ENCODE measurements around the gene ZC3H18.

Gene ZC3H18

DNA sequence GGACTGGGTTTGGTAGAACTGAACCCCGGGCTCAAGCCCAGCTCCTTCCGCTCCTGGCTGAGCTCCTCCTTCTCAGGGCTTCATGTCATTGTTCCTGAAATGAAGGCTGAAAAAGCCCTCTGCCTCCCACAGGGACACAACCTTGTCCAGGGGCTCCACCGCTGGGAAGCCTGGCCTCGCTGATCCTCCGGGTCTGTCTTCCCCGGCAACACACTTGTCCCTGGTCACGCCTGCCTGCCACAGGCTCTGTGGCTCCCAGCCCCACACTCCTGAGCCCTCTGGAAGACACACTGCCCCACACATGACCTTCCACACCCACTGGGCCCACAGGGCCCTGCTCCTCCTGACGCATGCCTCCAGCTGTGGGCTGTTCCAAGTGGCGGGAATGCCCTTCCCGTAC is 18.0 kb upstream of the ZC3H18 start:
- no peak for DNase-seq

GRCh38 chr16:88552815-88553214 is 17.4 kb upstream of the ZC3H18 start:
- no peak for DNase-seq

- DNase-seq: no peak
Measured at GRCh38 chr16:88553739-88554138, 16.5 kb upstream of the ZC3H18 start.

DNA sequence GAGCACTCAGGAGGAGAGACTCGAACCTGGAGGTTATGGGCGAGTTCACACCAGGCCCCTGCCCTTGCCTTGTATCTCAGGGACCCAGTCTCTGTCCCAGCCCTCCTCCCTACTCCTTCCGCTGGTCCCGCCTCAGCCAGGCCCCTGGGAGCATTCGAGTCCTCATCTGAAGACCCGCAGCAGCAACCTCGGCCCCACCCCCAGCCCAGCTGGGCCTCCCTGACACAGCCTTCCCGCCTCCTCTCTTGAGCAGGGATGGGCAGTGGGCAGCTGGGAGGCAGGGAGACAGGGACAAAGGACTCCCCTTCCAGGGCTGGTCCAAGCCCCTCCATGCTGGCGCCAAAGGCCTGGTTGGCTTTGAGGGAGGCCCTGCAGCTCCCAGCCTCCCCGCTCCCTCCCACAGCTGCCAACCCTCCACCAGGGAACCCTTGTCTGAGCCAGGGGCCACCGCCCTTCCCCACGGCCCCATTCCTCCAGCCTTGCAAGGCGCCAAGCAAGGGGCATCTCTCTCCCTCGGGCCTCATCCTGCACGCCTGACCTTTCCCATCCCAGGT is 15.4 kb upstream of the ZC3H18 start:
- no peak for DNase-seq

DNA sequence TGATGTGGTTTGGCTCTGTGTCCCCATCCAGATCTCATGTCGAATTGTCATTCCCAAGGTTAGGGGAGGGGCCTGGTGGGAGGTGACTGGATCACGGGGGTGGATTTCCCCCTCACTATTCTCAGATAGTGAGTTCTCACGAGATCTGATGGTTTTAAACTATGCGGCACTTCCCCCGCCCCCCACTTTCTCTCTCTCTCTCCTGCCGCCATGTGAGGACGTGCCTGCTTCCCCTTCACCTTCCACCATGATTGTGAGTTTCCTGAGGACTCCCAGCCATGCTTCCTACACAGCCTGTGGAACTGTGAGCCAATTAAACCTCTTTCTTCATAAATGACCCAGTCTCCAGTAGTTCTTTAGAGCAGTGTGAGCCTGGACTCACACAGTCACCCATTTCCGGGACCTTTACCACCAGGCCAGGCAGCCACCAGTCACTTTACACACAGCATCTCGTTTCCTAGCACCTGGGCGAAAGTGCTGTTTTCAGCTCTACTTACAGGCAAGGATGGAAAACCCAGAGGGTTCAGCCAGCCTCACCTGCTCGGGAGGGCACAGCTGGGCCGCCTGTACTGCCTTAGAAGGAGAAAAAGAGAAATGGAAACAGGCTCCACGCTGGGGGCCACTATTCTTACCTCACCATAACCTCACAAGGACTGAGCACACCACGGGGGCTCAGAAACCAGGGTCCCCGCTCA is 13.8 kb upstream of the ZC3H18 start:
- DNase-seq: no peak

DNA sequence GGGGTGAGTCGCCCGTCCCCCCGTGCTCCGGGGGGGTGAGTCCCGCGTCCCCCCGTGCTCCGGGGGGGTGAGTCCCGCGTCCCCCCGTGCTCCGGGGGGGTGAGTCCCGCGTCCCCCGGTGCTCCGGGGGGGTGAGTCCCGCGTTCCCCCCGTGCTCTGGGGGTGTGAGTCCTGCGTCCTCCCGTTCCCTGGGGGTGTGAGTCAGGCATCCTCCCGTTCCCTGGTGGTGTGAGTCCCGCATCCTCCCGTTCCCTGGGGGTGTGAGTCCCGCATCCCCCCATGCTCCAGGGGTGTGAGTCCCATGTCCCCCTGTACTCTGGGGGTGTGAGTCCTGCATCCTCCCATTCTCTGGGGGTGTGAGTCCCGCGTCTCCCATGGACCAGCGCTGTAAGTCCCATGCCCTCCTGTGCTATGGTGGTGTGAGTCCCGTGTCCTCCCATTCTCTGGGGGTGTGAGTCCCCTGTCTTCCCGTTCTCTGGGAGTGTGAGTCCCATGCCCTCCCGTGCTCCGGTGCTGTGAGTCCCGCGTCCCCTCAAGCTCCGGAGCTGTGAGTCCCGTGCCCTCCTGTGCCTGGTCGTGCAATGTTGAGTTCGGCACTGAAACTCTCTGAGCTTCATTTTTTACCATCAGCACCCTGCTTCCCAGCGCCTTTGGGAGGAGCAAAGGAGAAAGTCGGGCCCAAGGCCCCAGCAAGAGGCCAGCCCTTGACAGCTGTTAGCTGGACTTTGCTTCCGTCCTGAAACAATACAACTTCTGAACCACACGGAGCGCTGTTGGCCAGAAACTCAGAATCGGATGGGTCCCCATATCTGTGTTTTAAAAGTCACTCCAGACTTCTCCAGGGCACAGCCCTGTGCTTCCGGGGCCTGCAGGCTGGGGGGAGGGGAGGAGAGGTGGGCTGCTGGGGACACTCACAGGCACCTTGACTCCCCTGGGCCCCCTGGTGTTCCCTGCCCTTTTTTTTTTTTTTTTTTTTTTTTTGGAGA is 11.5 kb upstream of the ZC3H18 start:
- DNase-seq: peak; percentile 72 to 88

GRCh38 chr16:88560714-88561484 is 9.3 kb upstream of the ZC3H18 start:
- no peak for DNase-seq

GRCh38 chr16:88561485-88562359 is 8.5 kb upstream of the ZC3H18 start:
- DNase-seq: peak in 1 of 2 experiments; percentile 51

DNA sequence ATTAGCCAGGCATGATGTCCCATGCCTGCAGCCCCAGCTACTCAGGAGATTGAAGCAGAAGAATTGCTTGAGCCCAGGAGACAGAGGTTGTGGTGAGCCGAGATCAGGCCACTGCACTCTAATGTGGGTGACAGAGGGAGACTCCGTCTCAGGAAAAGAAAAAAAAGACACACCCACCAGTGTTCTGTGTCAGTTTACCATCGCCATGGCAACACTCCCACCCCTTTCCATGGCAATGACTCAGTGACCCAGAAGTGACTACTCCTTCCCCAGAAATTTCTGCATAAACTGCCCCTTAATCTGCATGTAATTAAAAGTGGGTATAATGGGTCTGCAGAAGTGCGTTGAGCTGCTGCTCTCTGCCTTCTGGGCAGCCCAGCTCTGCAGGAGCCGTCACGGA is 4.0 kb upstream of the ZC3H18 start:
- no peak for DNase-seq

- no peak for DNase-seq
Measured at GRCh38 chr16:88568710-88569613, 1.2 kb upstream of the ZC3H18 start.

- DNase-seq: no peak
Measured at GRCh38 chr16:88569614-88569984, 604 bp upstream of the ZC3H18 start.

- no peak for DNase-seq
Measured at GRCh38 chr16:88570691-88571092, 489 bp downstream of the ZC3H18 start.

GRCh38 chr16:88575251-88575650 is 5.0 kb downstream of the ZC3H18 start:
- no peak for DNase-seq

DNA sequence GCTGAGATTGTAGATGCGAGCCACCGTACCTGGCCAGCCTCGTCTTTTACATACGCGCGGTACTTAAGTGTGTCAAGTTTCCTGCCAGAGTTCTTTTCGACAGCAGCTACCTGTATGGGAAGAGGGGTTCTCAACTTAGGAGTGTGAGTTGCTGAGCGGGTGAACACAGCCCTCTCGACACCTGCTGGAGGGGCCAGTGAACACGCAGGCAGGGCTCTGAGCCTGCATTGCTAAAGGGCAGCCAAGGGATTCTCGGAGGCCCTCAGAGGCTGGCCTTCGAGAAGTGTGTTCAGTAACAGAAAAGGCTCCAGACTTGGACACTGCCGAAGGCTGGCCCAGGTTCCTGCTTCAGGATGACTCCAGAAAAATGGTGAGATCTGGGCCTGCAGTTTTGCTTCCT is 6.1 kb downstream of the ZC3H18 start:
- DNase-seq: no peak

- DNase-seq: no peak
Measured at GRCh38 chr16:88577166-88577565, 7.0 kb downstream of the ZC3H18 start.

- no peak for DNase-seq
Measured at GRCh38 chr16:88578446-88579313, 8.5 kb downstream of the ZC3H18 start.

DNA sequence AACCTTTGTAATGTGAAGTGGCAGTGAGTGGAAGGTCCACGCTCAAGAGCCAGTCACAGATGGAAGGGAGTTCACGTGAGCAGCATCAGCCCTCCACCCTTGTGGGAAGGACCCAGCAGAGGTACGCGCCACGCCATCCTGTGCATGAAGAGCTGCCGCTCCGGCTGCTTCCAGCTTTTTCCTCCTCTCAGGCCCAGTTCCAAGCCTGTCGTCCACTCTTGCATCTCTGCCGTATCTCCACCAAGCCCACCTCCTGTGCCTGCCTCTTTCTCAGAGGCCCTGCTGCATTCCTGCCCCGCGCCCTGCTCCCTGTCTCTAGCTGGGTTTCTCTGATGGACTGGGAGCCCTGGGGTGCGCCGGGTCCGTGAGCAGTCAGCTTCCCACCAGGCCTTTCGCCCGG is 10.2 kb downstream of the ZC3H18 start:
- DNase-seq: no peak

DNA sequence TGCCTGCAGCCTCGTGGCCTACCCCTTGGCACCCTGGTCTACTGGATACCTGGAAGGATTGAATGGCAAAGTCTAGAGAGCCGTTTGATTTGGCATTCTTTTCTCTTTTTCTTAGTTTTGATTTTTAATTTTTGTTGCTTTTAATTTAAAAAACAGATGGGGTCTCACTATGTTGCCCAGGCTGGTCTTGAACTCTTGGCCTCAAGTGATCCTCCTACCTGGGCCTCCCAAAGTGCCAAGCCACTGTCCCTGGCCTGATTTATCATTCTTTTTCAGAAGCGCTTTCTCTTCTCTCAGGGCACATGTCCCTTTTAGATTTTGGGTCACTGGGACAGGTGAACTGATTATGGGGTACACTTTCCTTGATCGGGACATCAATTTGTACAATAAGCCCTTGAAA is 10.8 kb downstream of the ZC3H18 start:
- DNase-seq: no peak

DNA sequence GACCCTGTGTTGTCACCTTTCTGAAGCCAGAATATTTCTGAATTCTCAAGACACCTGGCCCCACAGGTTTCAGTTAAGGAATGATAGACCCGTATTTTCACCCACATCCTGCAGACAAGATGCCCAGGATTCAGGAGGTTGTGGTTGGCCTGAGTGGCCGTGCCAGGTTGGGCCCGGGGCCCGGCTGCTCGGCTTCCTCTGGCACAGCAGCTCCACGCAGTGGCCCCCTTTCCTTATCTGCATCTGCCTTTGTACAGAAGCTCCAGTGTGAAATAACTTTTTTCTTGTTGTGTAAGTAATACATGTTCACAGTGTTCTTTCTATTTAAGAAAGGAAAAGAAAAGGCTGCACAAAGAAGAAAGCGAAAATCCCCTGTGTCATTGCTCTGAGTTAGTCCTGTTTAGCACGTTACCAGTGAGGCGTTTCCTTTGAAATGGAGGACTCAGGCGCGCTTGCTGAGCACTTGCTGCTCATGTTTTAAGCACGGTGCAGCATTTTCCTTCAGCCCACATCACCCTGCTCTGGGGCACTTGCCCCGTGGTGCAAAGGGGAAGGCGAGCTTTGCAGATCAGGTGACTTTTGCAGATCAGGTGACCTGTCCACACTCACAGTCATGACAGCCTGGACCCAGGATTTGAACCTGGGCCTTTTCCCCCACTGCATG is 12.8 kb downstream of the ZC3H18 start:
- no peak for DNase-seq
